ENCODE results near the gene CEP162.
"Not testable (repeated sequence)": the region's sequence is repeated elsewhere in the genome, so short reads cannot be mapped to it uniquely, and the experiment has no call there.

The CEP162 gene

GRCh38 chr6:84227044-84227433 is 404 bp downstream of the CEP162 start:
- in situ Hi-C loops (cut with HindIII; ENCODE audit: low sequenced_read_pairs) = no loop called here

- in situ Hi-C loops (cut with HindIII; ENCODE audit: low sequenced_read_pairs) = no loop called here
These were observed 3.2 kb downstream of the CEP162 start for GRCh38 chr6:84224251-84224650.

- in situ Hi-C loops (cut with HindIII; ENCODE audit: low sequenced_read_pairs) = not testable (repeated sequence)
These were observed 3.8 kb downstream of the CEP162 start for GRCh38 chr6:84223608-84224007.

- in situ Hi-C loops (cut with HindIII; ENCODE audit: low sequenced_read_pairs) = no loop called here
These were observed 5.0 kb downstream of the CEP162 start for GRCh38 chr6:84222426-84222825.

- in situ Hi-C loops (cut with HindIII; ENCODE audit: low sequenced_read_pairs) = no loop called here
These were observed 6.5 kb downstream of the CEP162 start for GRCh38 chr6:84220809-84221409.

- in situ Hi-C loops (cut with HindIII; ENCODE audit: low sequenced_read_pairs) = no loop called here
These were observed 9.4 kb downstream of the CEP162 start for GRCh38 chr6:84218091-84218490.

- in situ Hi-C loops (cut with HindIII; ENCODE audit: low sequenced_read_pairs) = no loop called here
These were observed 14.2 kb downstream of the CEP162 start for GRCh38 chr6:84213217-84213616.

GRCh38 chr6:84204011-84204410 is 23.4 kb downstream of the CEP162 start:
- in situ Hi-C loops (cut with HindIII; ENCODE audit: low sequenced_read_pairs) = no loop called here

GRCh38 chr6:84199987-84200386 is 27.5 kb downstream of the CEP162 start:
- in situ Hi-C loops (cut with HindIII; ENCODE audit: low sequenced_read_pairs) = not testable (repeated sequence)

- in situ Hi-C loops (cut with HindIII; ENCODE audit: low sequenced_read_pairs) = no loop called here
These were observed 29.7 kb downstream of the CEP162 start for GRCh38 chr6:84197708-84198107.

GRCh38 chr6:84193114-84193708 is 34.2 kb downstream of the CEP162 start:
- in situ Hi-C loops (cut with HindIII; ENCODE audit: low sequenced_read_pairs) = no loop called here

- in situ Hi-C loops (cut with HindIII; ENCODE audit: low sequenced_read_pairs) = no loop called here
These were observed 35.6 kb downstream of the CEP162 start for GRCh38 chr6:84191802-84192201.

- in situ Hi-C loops (cut with HindIII; ENCODE audit: low sequenced_read_pairs) = not testable (repeated sequence)
These were observed 38.1 kb downstream of the CEP162 start for GRCh38 chr6:84189356-84189755.

GRCh38 chr6:84183430-84183829 is 44.0 kb downstream of the CEP162 start:
- in situ Hi-C loops (cut with HindIII; ENCODE audit: low sequenced_read_pairs) = no loop called here

GRCh38 chr6:84182001-84182400 is 45.4 kb downstream of the CEP162 start:
- in situ Hi-C loops (cut with HindIII; ENCODE audit: low sequenced_read_pairs) = no loop called here

GRCh38 chr6:84177241-84177640 is 50.2 kb downstream of the CEP162 start:
- in situ Hi-C loops (cut with HindIII; ENCODE audit: low sequenced_read_pairs) = no loop called here

- in situ Hi-C loops (cut with HindIII; ENCODE audit: low sequenced_read_pairs) = no loop called here
These were observed 54.9 kb downstream of the CEP162 start for GRCh38 chr6:84172574-84172973.

GRCh38 chr6:84172080-84172479 is 55.4 kb downstream of the CEP162 start:
- in situ Hi-C loops (cut with HindIII; ENCODE audit: low sequenced_read_pairs) = no loop called here

- in situ Hi-C loops (cut with HindIII; ENCODE audit: low sequenced_read_pairs) = no loop called here
These were observed 60.0 kb downstream of the CEP162 start for GRCh38 chr6:84167457-84167856.

- in situ Hi-C loops (cut with HindIII; ENCODE audit: low sequenced_read_pairs) = no loop called here
These were observed 61.0 kb downstream of the CEP162 start for GRCh38 chr6:84166395-84166794.

GRCh38 chr6:84164328-84164727 is 63.1 kb downstream of the CEP162 start:
- in situ Hi-C loops (cut with HindIII; ENCODE audit: low sequenced_read_pairs) = not testable (repeated sequence)

- in situ Hi-C loops (cut with HindIII; ENCODE audit: low sequenced_read_pairs) = no loop called here
These were observed 66.3 kb downstream of the CEP162 start for GRCh38 chr6:84161190-84161589.

- in situ Hi-C loops (cut with HindIII; ENCODE audit: low sequenced_read_pairs) = no loop called here
These were observed 71.1 kb downstream of the CEP162 start for GRCh38 chr6:84156306-84156705.

Measured in DLD1 (cell line).